ENCODE measurements around the gene DDIT4.

DNA sequence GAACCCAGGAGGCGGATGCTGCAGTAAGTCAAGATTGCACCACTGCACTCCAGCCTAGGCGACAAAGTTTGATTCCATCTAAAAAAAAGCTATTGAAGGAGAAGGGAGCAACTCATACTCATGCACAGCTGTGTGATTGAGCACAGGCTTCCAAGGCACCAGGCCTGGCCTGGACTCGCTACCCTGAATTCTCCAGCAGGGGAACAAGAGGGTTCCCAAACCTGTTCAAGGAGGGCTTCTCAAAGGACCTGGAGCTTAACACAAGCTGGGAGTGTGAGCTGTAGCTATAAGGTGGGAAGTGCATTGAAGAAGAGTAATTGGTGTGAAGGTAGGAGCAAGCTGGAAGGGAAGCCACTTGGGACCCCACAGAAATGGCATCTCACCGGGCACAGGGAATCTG, 15.1 kb upstream of the DDIT4 start:
- no peak for TF ChIP-seq POLR2A (IDR thresholded peaks at IDR 0.05)
- TF ChIP-seq CTCF (IDR thresholded peaks at IDR 0.05): no peak
- TF ChIP-seq POLR2AphosphoS5 (IDR thresholded peaks at IDR 0.05): no peak
- no peak for TF ChIP-seq EP300 (IDR thresholded peaks at IDR 0.05; ENCODE audit: low read depth)
